H9 (cell line): Measurements from ENCODE around the gene SLC9A7. TPM values are rescaled to one million over a fixed set of nuclear protein-coding genes. Genes with fewer than 3 reads are reported as not detected.

Source experiments
- DNase-seq: peaks from one replicate; pipeline ENCODE4 v3.0.0-alpha.2; 2017
- H2AFZ ChIP-seq: one replicate; pipeline ENCODE4 v1.6.1; 2013; ENCODE audit warnings: mild to moderate bottlenecking, low read length, control low read depth, moderate library complexity
- H2AK5ac ChIP-seq: 2 replicates; pipeline ENCODE4 v1.6.1; 2013; ENCODE audit warnings: low read length, control low read depth, mixed read lengths; ENCODE audit not compliant: insufficient read length
- H2BK120ac ChIP-seq: one replicate; pipeline ENCODE4 v1.6.1; 2013; ENCODE audit warnings: low read depth, mild to moderate bottlenecking, low read length, control low read depth, inconsistent platforms; ENCODE audit not compliant: poor library complexity, severe bottlenecking
- H2BK12ac ChIP-seq: 2 replicates; pipeline ENCODE4 v1.6.1; 2013; ENCODE audit warnings: low read length, control low read depth, mixed read lengths, low read depth; ENCODE audit not compliant: insufficient read length
- H2BK15ac ChIP-seq: 2 replicates; pipeline ENCODE4 v1.6.1; 2013; ENCODE audit warnings: low read depth, low read length, control low read depth
- H2BK20ac ChIP-seq: one replicate; pipeline ENCODE4 v1.6.1; 2013; ENCODE audit warnings: low read depth, mild to moderate bottlenecking, low read length, control low read depth, inconsistent platforms; ENCODE audit not compliant: poor library complexity, severe bottlenecking
- H2BK5ac ChIP-seq: 2 replicates; pipeline ENCODE4 v1.6.1; 2013; ENCODE audit warnings: low read length, control low read depth, mixed read lengths; ENCODE audit not compliant: insufficient read length
- H3K14ac ChIP-seq: 2 replicates; pipeline ENCODE4 v1.6.1; 2013; ENCODE audit warnings: low read length, control low read depth; ENCODE audit not compliant: insufficient read depth
- H3K18ac ChIP-seq: 2 replicates; pipeline ENCODE4 v1.6.1; 2013; ENCODE audit warnings: low read depth, mild to moderate bottlenecking, mixed read lengths, low read length, control low read depth; ENCODE audit not compliant: insufficient read length
- H3K23ac ChIP-seq: 2 replicates; pipeline ENCODE4 v1.6.1; 2013; ENCODE audit warnings: low read length, control low read depth, mixed read lengths, low read depth; ENCODE audit not compliant: insufficient read length
- H3K23me2 ChIP-seq: 2 replicates; pipeline ENCODE4 v1.6.1; 2013; ENCODE audit warnings: low read depth, mild to moderate bottlenecking, mixed read lengths, low read length, control low read depth; ENCODE audit not compliant: insufficient read length, poor library complexity, severe bottlenecking
- H3K27ac ChIP-seq: 2 replicates; pipeline ENCODE4 v1.5.1; 2013; ENCODE audit warnings: low read length, control low read depth, mixed read lengths, low read depth; ENCODE audit not compliant: insufficient read length
- H3K27me3 ChIP-seq: 2 replicates; pipeline ENCODE4 v1.6.1; 2013; ENCODE audit warnings: low read length, control low read depth, inconsistent platforms; ENCODE audit not compliant: insufficient read depth
- H3K4ac ChIP-seq: 2 replicates; pipeline ENCODE4 v1.6.1; 2013; ENCODE audit warnings: low read depth, mild to moderate bottlenecking, control low read depth, inconsistent platforms, low read length, moderate library complexity
- H3K4me1 ChIP-seq: 2 replicates; pipeline ENCODE4 v1.6.1; 2013; ENCODE audit warnings: low read length, control low read depth, inconsistent platforms; ENCODE audit not compliant: insufficient read depth
- H3K4me2 ChIP-seq: 2 replicates; pipeline ENCODE4 v1.6.1; 2013; ENCODE audit warnings: low read length, control low read depth, mixed read lengths; ENCODE audit not compliant: insufficient read length, insufficient read depth
- H3K56ac ChIP-seq: 2 replicates; pipeline ENCODE4 v1.6.1; 2013; ENCODE audit warnings: low read depth, mild to moderate bottlenecking, mixed read lengths, low read length, control low read depth; ENCODE audit not compliant: insufficient read length
- H3K79me1 ChIP-seq: 2 replicates; pipeline ENCODE4 v1.6.1; 2013; ENCODE audit warnings: low read depth, mild to moderate bottlenecking, moderate library complexity, low read length, control low read depth, inconsistent platforms; ENCODE audit not compliant: insufficient read depth, poor library complexity, severe bottlenecking
- H3K79me2 ChIP-seq: 2 replicates; pipeline ENCODE4 v1.6.1; 2013; ENCODE audit warnings: low read length, control low read depth, inconsistent platforms; ENCODE audit not compliant: insufficient read depth
- H3K9ac ChIP-seq: 2 replicates; pipeline ENCODE4 v1.6.1; 2013; ENCODE audit warnings: low read length, control low read depth, mixed read lengths; ENCODE audit not compliant: insufficient read length; ENCODE audit errors: extremely low read depth
- H3K9me3 ChIP-seq: one replicate; pipeline ENCODE4 v1.6.1; 2013; ENCODE audit warnings: low read depth, low read length, inconsistent platforms; ENCODE audit not compliant: control insufficient read depth
- H3T11ph ChIP-seq: one replicate; pipeline ENCODE4 v1.6.1; 2013; ENCODE audit warnings: mild to moderate bottlenecking, low read length, control low read depth, inconsistent platforms
- H4K20me1 ChIP-seq: one replicate; pipeline ENCODE4 v1.6.1; 2013; ENCODE audit not compliant: control insufficient read depth, insufficient read length, insufficient read depth
- H4K5ac ChIP-seq: 2 replicates; pipeline ENCODE4 v1.6.1; 2013; ENCODE audit warnings: low read depth, mild to moderate bottlenecking, mixed read lengths, low read length, control low read depth; ENCODE audit not compliant: insufficient read length
- H4K8ac ChIP-seq: replicated peaks from 2 replicates; pipeline ENCODE4 v1.6.1; 2013; ENCODE audit warnings: low read length, control low read depth, mixed read lengths, low read depth; ENCODE audit not compliant: insufficient read length
- H4K91ac ChIP-seq: 2 replicates; pipeline ENCODE4 v1.6.1; 2013; ENCODE audit warnings: low read depth, mild to moderate bottlenecking, moderate library complexity, mixed read lengths, low read length, control low read depth; ENCODE audit not compliant: insufficient read length
- H3K27ac Mint-ChIP-seq, 3 experiments: 2 replicates in 2 of 3; 3 replicates in 1 of 3; pipeline ENCODE4 v1.8.0; 2020 to 2021; ENCODE audit warnings: mixed read lengths in 3 of 3, mild to moderate bottlenecking in 1 of 3, moderate library complexity in 1 of 3
- H3K27me3 Mint-ChIP-seq: 2 replicates; pipeline ENCODE4 v1.8.0; 2021; ENCODE audit warnings: low read depth, mild to moderate bottlenecking, moderate library complexity, mixed read lengths
- H3K36me3 Mint-ChIP-seq, 3 experiments: 2 replicates in 2 of 3; 3 replicates in 1 of 3; pipeline ENCODE4 v1.8.0; 2020 to 2021; ENCODE audit warnings: low read depth in 3 of 3, mixed read lengths in 3 of 3; ENCODE audit not compliant: insufficient read depth in 1 of 3
- H3K4me1 Mint-ChIP-seq, 2 experiments: 2 replicates each; pipeline ENCODE4 v1.8.0; 2020; ENCODE audit warnings: mixed read lengths in 2 of 2
- H3K4me3 Mint-ChIP-seq, 2 experiments: 2 replicates in 1 of 2; 3 replicates in 1 of 2; pipeline ENCODE4 v1.8.0; 2020 to 2021; ENCODE audit warnings: mild to moderate bottlenecking in 2 of 2, mixed read lengths in 2 of 2, moderate library complexity in 1 of 2
- H3K9me3 Mint-ChIP-seq, 2 experiments: 2 replicates in 1 of 2; 3 replicates in 1 of 2; pipeline ENCODE4 v1.8.0; 2020; ENCODE audit warnings: mild to moderate bottlenecking in 2 of 2, mixed read lengths in 2 of 2, moderate library complexity in 1 of 2
- CTCF ChIP-seq: fragments of 200-600 bp; sonication (generic); conservative IDR thresholded peaks from 3 replicates; pipeline ENCODE4 v1.8.0; 2021; ENCODE audit warnings: antibody characterized with exemption, mild to moderate bottlenecking
- WGBS: extraction: QIAGEN DNeasy Blood & Tissue Kit; methylation state at CpG from one replicate; pipeline ENCODE4 v1.1.7; 2013; ENCODE audit warnings: missing lambda C conversion rate, low lambda C conversion rate, mixed read lengths; ENCODE audit not compliant: insufficient read length; ENCODE audit errors: extremely low coverage; 5-methylcytosine and 5-hydroxymethylcytosine counted together
- total RNA-seq: library from RNA; stranded (reverse); gene quantifications from 2 replicates; pipeline ENCODE4 v1.2.1, GENCODE V29; 2021

Gene SLC9A7
- total RNA-seq, 1 experiment from 2014 or later, result 5.9 TPM

DNA sequence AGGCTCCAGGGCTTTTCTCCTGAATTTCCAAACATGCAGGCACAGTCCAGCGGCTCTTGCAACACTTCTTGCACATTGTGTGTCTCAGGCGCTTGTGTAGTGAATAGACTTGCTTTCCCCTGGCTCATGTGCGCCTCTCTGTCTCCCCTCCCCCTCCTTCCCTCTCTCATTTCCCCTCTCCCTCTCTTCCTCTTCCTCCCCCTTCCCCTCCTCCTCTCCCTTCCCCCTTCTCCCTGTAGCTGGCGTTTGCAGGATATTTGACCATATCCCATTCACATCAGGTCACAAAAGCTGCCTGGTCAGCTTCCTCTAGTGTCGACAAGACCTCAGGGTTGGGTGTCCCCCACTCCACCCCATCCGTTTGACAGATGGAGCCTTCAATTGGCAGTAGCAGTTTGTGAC, 182.9 kb downstream of the SLC9A7 start:
- Histone ChIP-seq H3K23ac (no peak overlapping the region), H3K27me3 (no peaks in the 10 kb centered on the region; the same call in 1 of the 2 replicates), H2BK5ac (no peak overlapping the region), H2BK15ac (no peak overlapping the region), H3K9ac (no peak overlapping the region), H3K23me2 (peaks cover 5% of the 10 kb centered on the region), H2BK12ac (no peak overlapping the region), H3K4me2 (peak overlapping the region; percentile 71), H3K18ac (no peak overlapping the region), H3K14ac (no peak overlapping the region), H3K79me2 (peaks cover 16% of the 10 kb centered on the region; the same call in 1 of the 2 replicates), H2AFZ (no peak overlapping the region), H4K20me1 (no peaks in the 10 kb centered on the region), H4K8ac (no peak overlapping the region), H3T11ph (no peak overlapping the region), H2BK20ac (no peak overlapping the region), H3K56ac (no peak overlapping the region), H3K4ac (no peak overlapping the region), H2AK5ac (no peak overlapping the region), H3K4me1 (no peaks in the 10 kb centered on the region; the same call in 1 of the 2 replicates), H4K91ac (no peak overlapping the region), H3K27ac (no peak overlapping the region), H2BK120ac (no peak overlapping the region), H4K5ac (no peak overlapping the region), H3K9me3 (peaks cover 5% of the 10 kb centered on the region), H3K79me1 (no peaks in the 10 kb centered on the region)
- H3K4me1 Mint-ChIP-seq, result peaks cover 12 to 21% of the 10 kb centered on the region in 2 experiments
- peaks cover 21 to 48% (median 22%) of the 10 kb centered on the region in 3 experiments; a peak in 6 of 7 replicates for H3K36me3 Mint-ChIP-seq
- H3K27me3 Mint-ChIP-seq, result peaks cover 6% of the 10 kb centered on the region
- no CpG with 5 or more reads among the region's 6 CpGs for WGBS
- no peak for DNase-seq
- peak overlapping the region; percentile 75 to 93 for H3K4me3 Mint-ChIP-seq
- no peak overlapping the region for H3K27ac Mint-ChIP-seq
- peaks cover 66 to 72% of the 10 kb centered on the region in 2 experiments for H3K9me3 Mint-ChIP-seq
- TF ChIP-seq CTCF, result no peak
